Gastrocnemius medialis (tissue), 4 donors: Measurements from ENCODE around the gene RCOR2.

Source experiments
- POLR2A ChIP-seq, 2 donors: fragments of 450-650 bp; IDR thresholded peaks; one replicate each; pipeline ENCODE4 v1.6.1; 2017; ENCODE audit warnings: antibody characterized with exemption in 2 of 2, mild to moderate bottlenecking in 2 of 2, moderate library complexity in 2 of 2
- TF ChIP-seq, protein P1 (sequence below), 5 experiments: fragments of 450-650 bp in 3 of 5; fragments of 200-600 bp in 2 of 5; sonication (generic) in 2 of 5; IDR thresholded peaks in 4 of 5; conservative IDR thresholded peaks in 1 of 5; 1 replicate in 4 of 5; 2 replicates in 1 of 5; pipeline ENCODE4 v1.5.1; 2016 to 2019; ENCODE audit warnings: antibody characterized with exemption in 5 of 5, mild to moderate bottlenecking in 3 of 5, moderate library complexity in 3 of 5

DNA sequence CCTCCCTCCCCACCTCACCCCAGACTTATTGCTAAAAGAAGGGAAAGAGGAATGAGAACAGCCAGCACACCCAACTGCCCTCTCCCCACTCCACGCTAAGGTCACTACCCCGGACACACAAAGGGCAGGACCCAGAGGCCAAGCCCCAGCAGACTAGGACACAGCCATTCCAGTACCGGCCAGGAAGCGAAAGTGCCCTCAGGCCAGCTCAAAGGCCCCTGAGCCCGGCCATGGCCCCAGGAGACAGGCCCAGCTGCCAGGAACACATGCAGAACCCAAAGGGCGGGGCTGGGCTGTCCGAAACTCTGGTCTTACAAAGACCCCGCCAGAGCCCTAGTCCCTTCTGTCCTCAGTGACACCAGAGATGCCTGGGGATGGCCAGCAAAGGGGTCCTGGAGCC is 5.5 kb downstream of the RCOR2 start:
- no peak for TF ChIP-seq POLR2A (IDR thresholded peaks at IDR 0.05)
- TF ChIP-seq, protein P1, sequence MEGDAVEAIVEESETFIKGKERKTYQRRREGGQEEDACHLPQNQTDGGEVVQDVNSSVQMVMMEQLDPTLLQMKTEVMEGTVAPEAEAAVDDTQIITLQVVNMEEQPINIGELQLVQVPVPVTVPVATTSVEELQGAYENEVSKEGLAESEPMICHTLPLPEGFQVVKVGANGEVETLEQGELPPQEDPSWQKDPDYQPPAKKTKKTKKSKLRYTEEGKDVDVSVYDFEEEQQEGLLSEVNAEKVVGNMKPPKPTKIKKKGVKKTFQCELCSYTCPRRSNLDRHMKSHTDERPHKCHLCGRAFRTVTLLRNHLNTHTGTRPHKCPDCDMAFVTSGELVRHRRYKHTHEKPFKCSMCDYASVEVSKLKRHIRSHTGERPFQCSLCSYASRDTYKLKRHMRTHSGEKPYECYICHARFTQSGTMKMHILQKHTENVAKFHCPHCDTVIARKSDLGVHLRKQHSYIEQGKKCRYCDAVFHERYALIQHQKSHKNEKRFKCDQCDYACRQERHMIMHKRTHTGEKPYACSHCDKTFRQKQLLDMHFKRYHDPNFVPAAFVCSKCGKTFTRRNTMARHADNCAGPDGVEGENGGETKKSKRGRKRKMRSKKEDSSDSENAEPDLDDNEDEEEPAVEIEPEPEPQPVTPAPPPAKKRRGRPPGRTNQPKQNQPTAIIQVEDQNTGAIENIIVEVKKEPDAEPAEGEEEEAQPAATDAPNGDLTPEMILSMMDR (IDR thresholded peaks at IDR 0.05 in 4 of 5, conservative IDR thresholded peaks at IDR 0.05 in 1 of 5), result no peak
